GM18517 (cell line): Measurements from ENCODE around the gene CCBE1.
"Not testable (repeated sequence)": the region's sequence is repeated elsewhere in the genome, so short reads cannot be mapped to it uniquely, and the experiment has no call there.

Source experiments
- ATAC-seq: cut with Tn5 transposase; IDR thresholded peaks from one replicate; pipeline ENCODE4 v1.9.1; 2021; ENCODE audit warnings: mild to moderate bottlenecking, moderate library complexity; ENCODE audit not compliant: unreplicated experiment

The CCBE1 gene

GRCh38 chr18:59697236-59697932 is at the start of gene CCBE1:
Gene CCBE1, minus strand, starts transcription at chr18:59697423.
- no peak for ATAC-seq

- ATAC-seq: no peak
These were observed 47.1 kb upstream of the CCBE1 start for GRCh38 chr18:59744271-59744721.

DNA sequence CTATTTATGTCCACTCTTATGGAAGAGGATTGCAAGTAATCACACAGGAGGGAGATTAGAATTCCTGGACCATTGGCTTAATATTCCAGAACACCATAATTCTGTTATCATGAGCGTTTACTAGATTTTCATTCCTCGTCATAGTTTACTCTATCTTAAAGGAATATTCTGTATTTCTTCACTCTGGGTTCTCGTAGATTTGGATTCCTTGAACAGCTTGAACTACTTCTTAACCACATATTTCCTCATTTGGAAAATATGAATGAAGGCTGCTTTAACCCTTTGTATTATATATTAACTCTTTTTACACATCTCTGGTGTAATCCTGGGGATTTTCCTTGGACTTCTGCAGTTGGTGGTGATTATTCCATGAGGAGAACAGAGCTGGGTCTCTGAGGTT is 46.3 kb upstream of the CCBE1 start:
- ATAC-seq: no peak

GRCh38 chr18:59742325-59743111 is 45.3 kb upstream of the CCBE1 start:
- no peak for ATAC-seq

- ATAC-seq: no peak
These were observed 42.9 kb upstream of the CCBE1 start for GRCh38 chr18:59740141-59740540.

- no peak for ATAC-seq
These were observed 40.6 kb upstream of the CCBE1 start for GRCh38 chr18:59737776-59738300.

DNA sequence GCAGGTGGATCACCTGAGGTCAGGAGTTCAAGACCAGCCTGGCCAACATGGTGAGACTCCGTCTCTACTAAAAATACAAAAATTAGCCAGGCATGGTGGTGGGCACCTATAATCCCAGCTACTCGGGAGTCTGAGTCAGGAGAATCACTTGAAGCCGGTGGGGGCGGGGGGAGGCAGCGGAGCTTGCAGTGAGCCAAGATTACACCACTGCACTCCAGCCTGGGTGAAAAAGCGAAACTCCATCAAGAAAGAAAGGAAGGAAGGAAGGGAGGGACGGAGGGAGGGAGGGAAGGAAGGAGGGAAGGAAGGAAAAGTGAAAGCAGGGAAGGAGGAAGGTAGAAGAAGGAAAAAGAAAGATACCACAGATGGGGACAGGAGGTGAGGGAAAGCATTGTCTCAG is 40.1 kb upstream of the CCBE1 start:
- ATAC-seq: not testable (repeated sequence)

GRCh38 chr18:59736061-59736460 is 38.8 kb upstream of the CCBE1 start:
- no peak for ATAC-seq

DNA sequence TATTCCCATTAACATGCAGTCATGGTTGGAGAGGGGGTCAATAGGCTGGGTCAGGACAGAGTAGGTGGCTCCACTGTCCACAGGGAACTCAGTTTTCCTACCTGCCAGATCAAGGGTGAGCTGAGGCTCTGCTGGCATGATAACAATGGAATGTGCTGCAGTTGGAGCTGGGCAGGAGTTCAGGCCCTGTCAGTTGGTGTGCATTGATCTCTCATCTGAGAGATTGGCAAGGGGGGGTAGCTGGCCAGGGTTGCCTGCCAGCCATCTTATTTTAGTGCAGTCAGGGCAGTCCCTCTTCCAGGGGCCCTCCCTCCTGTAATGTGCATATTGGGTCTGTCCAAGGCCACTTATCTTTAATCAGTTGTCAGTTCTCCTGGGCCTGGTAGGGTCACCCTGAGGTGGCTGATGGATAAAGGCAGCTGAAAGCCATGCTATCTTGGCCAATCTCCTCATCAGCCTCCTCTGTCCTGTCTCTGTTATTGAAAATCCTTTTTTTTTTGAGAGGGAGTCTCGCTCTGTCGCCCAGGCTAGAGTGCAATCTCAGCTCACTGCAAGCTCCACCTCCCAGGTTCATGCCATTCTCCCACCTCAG is 38.1 kb upstream of the CCBE1 start:
- no peak for ATAC-seq

- ATAC-seq: no peak
These were observed 36.2 kb upstream of the CCBE1 start for GRCh38 chr18:59733421-59733820.

DNA sequence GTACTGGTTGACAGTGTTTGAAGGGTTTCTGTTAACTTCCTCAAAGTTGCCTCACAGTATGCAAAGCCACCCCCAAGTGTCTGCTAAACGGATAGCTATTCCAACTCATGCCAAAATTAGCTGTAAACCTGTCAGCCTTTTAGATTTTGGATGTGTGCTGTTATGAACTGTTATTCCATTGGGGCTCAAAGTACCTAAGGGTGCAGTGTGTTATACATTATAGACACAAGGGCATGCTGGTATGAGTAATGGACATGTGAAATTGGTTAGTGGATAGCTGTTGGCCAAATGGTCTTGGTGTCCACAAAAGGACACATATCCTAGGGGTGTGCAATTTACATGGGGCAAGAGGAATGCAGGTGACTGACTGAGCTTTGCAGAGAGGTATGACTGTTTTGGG is 33.7 kb upstream of the CCBE1 start:
- no peak for ATAC-seq

GRCh38 chr18:59729781-59730180 is 32.6 kb upstream of the CCBE1 start:
- no peak for ATAC-seq

GRCh38 chr18:59728816-59729215 is 31.6 kb upstream of the CCBE1 start:
- ATAC-seq: no peak

GRCh38 chr18:59725142-59725541 is 27.9 kb upstream of the CCBE1 start:
- ATAC-seq: no peak

DNA sequence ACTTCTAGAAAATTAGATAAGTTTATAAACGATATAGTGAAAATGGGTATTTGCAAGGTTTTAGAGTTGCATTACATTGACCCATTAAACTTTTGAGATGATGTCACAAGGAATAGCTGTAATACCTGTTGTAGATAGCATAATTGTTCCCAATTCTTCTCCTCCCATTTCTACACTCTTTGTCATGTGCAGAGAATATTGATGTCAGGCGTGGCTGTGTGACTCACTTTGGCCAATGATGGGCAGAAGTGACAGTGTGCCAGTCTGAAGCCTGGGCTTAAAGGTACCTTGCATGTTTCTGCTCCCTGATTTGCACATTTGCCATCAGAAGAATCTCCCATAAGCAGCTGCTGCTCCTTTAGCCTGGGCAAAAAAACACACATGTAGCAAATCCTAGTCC is 26.9 kb upstream of the CCBE1 start:
- no peak for ATAC-seq

GRCh38 chr18:59721931-59722330 is 24.7 kb upstream of the CCBE1 start:
- no peak for ATAC-seq

DNA sequence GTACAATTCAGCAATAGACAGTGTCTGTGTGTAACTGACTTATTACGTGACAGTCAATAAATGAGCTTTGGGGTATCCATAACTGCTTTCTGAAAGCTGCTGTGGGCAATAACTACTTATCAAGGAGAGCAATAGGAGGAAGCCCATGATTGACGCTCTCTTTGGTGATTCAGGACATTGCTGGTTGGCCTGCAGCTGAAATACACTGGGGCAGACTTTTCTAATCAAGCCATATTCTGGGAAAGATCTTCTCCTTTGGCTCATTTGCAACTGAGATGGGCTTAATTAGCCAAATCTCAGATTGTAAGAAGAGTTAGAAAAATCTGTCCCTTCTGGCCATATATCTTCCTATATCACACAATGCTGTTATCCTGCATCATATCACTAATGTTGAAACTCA is 24.0 kb upstream of the CCBE1 start:
- ATAC-seq: no peak

DNA sequence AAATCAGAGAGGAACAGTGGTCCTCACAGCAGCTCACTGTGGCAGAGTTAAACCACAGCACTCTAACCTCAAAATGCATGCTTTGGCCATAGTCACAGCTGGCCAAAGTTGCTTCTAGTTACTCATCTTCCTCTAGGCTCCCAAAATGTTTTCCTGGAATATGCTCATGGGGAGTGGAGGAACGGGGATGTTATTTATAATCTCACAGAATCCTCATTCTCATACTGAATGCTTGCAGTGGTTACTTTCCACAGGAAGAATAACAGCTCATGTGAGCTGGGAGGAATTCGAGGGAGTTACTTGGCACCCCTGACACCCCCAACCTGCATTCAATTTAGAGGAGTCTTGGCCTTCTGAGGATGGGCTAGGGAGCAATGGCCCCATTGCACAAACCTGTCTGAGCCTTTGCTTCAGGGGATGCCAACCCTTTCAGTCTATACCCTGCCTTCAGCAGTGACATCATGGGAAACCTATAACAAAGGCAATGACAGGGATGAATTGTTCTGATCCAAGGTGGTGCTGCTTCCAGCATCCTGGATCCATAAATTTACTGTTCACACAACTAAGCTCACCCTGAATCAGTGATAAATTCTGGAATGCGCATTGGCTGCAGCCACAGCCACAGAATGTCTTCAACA is 22.4 kb upstream of the CCBE1 start:
- no peak for ATAC-seq

DNA sequence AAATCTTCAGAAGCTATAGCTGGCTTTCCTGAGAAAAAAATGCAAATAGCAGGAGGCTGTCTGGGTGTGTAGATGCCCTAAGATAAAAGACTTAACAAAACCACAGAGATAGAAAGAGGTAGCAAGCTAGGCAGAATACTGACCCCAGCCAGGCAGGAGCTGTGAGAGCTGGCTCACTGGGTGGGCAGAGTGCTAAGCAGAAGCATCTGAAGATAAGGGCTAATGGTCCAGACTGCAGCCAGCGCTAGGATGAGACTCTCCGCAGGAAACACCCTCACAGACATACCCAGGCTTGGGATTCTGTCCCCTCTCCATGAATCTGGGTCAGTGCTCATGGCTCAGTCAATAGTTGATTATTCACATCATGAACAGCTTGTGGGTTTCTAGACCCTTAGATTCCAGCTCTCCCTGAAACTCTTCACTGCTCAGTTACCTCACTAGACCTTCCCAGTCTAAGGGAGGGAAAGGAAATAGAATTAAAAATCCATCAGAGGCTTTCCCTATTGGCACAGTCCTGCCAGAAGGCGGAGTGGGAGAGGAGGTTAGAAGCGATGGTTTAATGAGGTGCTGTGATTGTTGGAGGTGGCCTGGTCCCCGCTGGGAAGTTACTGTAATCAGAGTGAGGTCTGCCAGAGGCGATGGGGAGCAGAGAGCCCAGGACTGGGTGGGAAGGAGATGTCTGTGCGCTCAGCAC is 21.4 kb upstream of the CCBE1 start:
- ATAC-seq: no peak

DNA sequence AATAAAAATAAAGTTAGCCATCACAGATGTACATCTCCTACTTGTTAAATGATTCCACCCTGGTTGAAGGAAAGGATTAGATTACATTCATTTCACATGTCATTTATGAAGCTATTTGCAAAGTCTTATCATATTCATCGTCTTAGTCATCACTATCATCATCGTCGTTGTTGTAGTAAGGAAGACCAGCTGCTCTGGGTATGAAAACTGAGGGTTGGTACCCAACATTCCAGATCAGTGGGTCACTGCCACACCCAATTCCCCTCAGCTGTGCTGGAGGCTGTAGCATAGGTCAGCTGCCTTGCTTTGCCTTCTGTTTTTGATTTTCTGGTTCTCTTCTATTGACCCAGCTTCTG is 20.9 kb upstream of the CCBE1 start:
- no peak for ATAC-seq

DNA sequence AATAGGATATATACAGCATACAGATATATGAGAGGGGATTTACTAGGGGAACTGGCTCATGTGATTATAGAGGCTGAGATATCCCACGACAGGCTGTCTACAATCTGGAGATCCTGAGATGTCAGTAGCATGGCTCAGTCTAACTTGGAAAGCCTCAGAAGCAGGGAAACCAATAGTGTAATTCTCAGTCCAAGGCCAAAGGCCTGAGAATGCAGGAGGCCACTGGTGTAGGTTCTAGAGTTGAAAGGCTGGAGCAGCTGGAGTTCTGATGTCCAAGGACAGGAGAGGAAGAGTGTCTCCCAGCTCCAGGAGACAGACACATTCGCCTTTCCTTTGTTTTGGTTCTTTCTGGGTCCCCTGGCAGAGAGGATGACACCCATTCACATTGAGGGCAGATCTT is 20.1 kb upstream of the CCBE1 start:
- ATAC-seq: no peak
